ENCODE data around the gene ZNF497. TPM values are rescaled to one million over a fixed set of nuclear protein-coding genes. Genes with fewer than 3 reads are reported as not detected.

ZNF497 gene
- total RNA-seq, 1 donor from 2014 or later: 8.1 TPM

- DNase-seq (ENCODE audit: extremely low spot score, unreplicated experiment): no peak
- Mint-ChIP-seq H3K4me3 (peak overlapping the region; percentile 47), H3K9me3 (no peaks in the 10 kb centered on the region), H3K27me3 (no peaks in the 10 kb centered on the region), H3K4me1 (ENCODE audit: unreplicated experiment) (peaks cover 7% of the 10 kb centered on the region), H3K27ac (no peak overlapping the region), H3K36me3 (no peaks in the 10 kb centered on the region)
- no peak for TF ChIP-seq CTCF (conservative IDR thresholded peaks at IDR 0.05)
Observed at GRCh38 chr19:58364146-58364545, 1.6 kb upstream of the ZNF497 start.

- peak overlapping the region; percentile 98 for H3K27ac Mint-ChIP-seq
- H3K27me3 Mint-ChIP-seq: no peaks in the 10 kb centered on the region
- DNase-seq (ENCODE audit: extremely low spot score, unreplicated experiment): no peak
- no peaks in the 10 kb centered on the region for H3K36me3 Mint-ChIP-seq
- H3K4me1 Mint-ChIP-seq (ENCODE audit: unreplicated experiment): peaks cover 7% of the 10 kb centered on the region
- H3K9me3 Mint-ChIP-seq: no peaks in the 10 kb centered on the region
- peak overlapping the region; percentile 97 for H3K4me3 Mint-ChIP-seq
- TF ChIP-seq CTCF (conservative IDR thresholded peaks at IDR 0.05): no peak
Observed at GRCh38 chr19:58361900-58362271, 665 bp downstream of the ZNF497 start.

- TF ChIP-seq CTCF (conservative IDR thresholded peaks at IDR 0.05): no peak
- no peaks in the 10 kb centered on the region for H3K36me3 Mint-ChIP-seq
- no peaks in the 10 kb centered on the region for H3K27me3 Mint-ChIP-seq
- H3K9me3 Mint-ChIP-seq: no peaks in the 10 kb centered on the region
- H3K4me1 Mint-ChIP-seq (ENCODE audit: unreplicated experiment): peaks cover 7% of the 10 kb centered on the region
- no peak overlapping the region for H3K27ac Mint-ChIP-seq
- no peak overlapping the region for H3K4me3 Mint-ChIP-seq
- no peak for DNase-seq (ENCODE audit: extremely low spot score, unreplicated experiment)
Observed at GRCh38 chr19:58357481-58358145, 4.9 kb downstream of the ZNF497 start.

GRCh38 chr19:58356766-58357480 is 5.6 kb downstream of the ZNF497 start:
- H3K4me3 Mint-ChIP-seq: no peak overlapping the region
- no peak for DNase-seq (ENCODE audit: extremely low spot score, unreplicated experiment)
- H3K4me1 Mint-ChIP-seq (ENCODE audit: unreplicated experiment): peaks cover 6% of the 10 kb centered on the region
- H3K27ac Mint-ChIP-seq: no peak overlapping the region
- TF ChIP-seq CTCF (conservative IDR thresholded peaks at IDR 0.05): no peak
- H3K9me3 Mint-ChIP-seq: no peaks in the 10 kb centered on the region
- H3K36me3 Mint-ChIP-seq: no peaks in the 10 kb centered on the region
- no peaks in the 10 kb centered on the region for H3K27me3 Mint-ChIP-seq

GRCh38 chr19:58355908-58356765 is 6.4 kb downstream of the ZNF497 start:
- DNase-seq (ENCODE audit: extremely low spot score, unreplicated experiment): no peak
- no peak for TF ChIP-seq CTCF (conservative IDR thresholded peaks at IDR 0.05)

More at GRCh38 chr19:58355908-58356765, 6.4 kb downstream of the ZNF497 start:
- Mint-ChIP-seq H3K4me3 (no peak overlapping the region), H3K9me3 (no peaks in the 10 kb centered on the region), H3K27ac (no peak overlapping the region), H3K4me1 (ENCODE audit: unreplicated experiment) (no peaks in the 10 kb centered on the region), H3K36me3 (no peaks in the 10 kb centered on the region), H3K27me3 (no peaks in the 10 kb centered on the region)
